Loucy (cell line): ENCODE measurements around the gene C1QC.
A peak's percentile ranks its signal among the peaks of the same experiment; 100 is the strongest.

Source experiments
- H2AFZ ChIP-seq: fragments of 200-600 bp; sonication (generic); 2 replicates; pipeline ENCODE4 v1.6.0; 2016; ENCODE audit warnings: antibody characterized with exemption, mild to moderate bottlenecking, low read length, moderate library complexity
- H3F3A ChIP-seq: fragments of 200-600 bp; 2 replicates; pipeline ENCODE4 v1.6.0; 2016; ENCODE audit warnings: antibody characterized with exemption, low read depth, mild to moderate bottlenecking
- H3K27me3 ChIP-seq: fragments of 200-600 bp; sonication (generic); 2 replicates; pipeline ENCODE4 v1.6.1; 2014; ENCODE audit warnings: low read length, mild to moderate bottlenecking; ENCODE audit not compliant: insufficient read depth, poor library complexity, severe bottlenecking
- H3K36me3 ChIP-seq: fragments of 200-600 bp; sonication (generic); 2 replicates; pipeline ENCODE4 v1.6.1; 2016; ENCODE audit warnings: low read length; ENCODE audit not compliant: insufficient read depth
- H3K4me1 ChIP-seq: fragments of 200-600 bp; sonication (generic); 2 replicates; pipeline ENCODE4 v1.5.1; 2014; ENCODE audit warnings: low read length, mild to moderate bottlenecking; ENCODE audit not compliant: insufficient read depth, poor library complexity, severe bottlenecking
- H3K4me2 ChIP-seq: fragments of 200-600 bp; sonication (generic); 2 replicates; pipeline ENCODE4 v1.6.0; 2014; ENCODE audit warnings: antibody characterized with exemption, low read length, low read depth, mild to moderate bottlenecking; ENCODE audit not compliant: poor library complexity, severe bottlenecking
- H3K4me3 ChIP-seq: fragments of 200-600 bp; sonication (generic); 2 replicates; pipeline ENCODE4 v1.5.1; 2014; ENCODE audit warnings: low read length, mild to moderate bottlenecking, mixed read lengths; ENCODE audit not compliant: poor library complexity, severe bottlenecking
- H3K79me2 ChIP-seq: fragments of 200-600 bp; sonication (generic); 2 replicates; pipeline ENCODE4 v1.6.1; 2014; ENCODE audit warnings: low read length; ENCODE audit not compliant: insufficient read depth
- H3K9ac ChIP-seq: fragments of 200-600 bp; sonication (generic); 2 replicates; pipeline ENCODE4 v1.6.0; 2014; ENCODE audit warnings: mild to moderate bottlenecking, low read depth, low read length, moderate library complexity; ENCODE audit not compliant: poor library complexity, severe bottlenecking
- H3K9me2 ChIP-seq: fragments of 200-600 bp; sonication (generic); replicated peaks from 2 replicates; pipeline ENCODE4 v1.6.1; 2016; ENCODE audit warnings: low read depth, low read length, mixed read lengths
- H3K9me3 ChIP-seq: fragments of 200-600 bp; sonication (generic); 2 replicates; pipeline ENCODE4 v1.6.1; 2014; ENCODE audit warnings: mild to moderate bottlenecking, antibody characterized with exemption, low read length, low read depth; ENCODE audit not compliant: insufficient read depth
- H4K20me1 ChIP-seq: fragments of 200-600 bp; sonication (generic); 2 replicates; pipeline ENCODE4 v1.6.0; 2014; ENCODE audit warnings: antibody characterized with exemption, low read length, mild to moderate bottlenecking; ENCODE audit not compliant: insufficient read depth, poor library complexity, severe bottlenecking
- EZH2phosphoT487 ChIP-seq: fragments of 200-600 bp; IDR thresholded peaks from 2 replicates; pipeline ENCODE4 v1.6.1; 2018; ENCODE audit warnings: antibody characterized with exemption, mild to moderate bottlenecking, moderate library complexity, borderline replicate concordance
- TF ChIP-seq, protein P1 (sequence below): fragments of 200-600 bp; sonication (generic); conservative IDR thresholded peaks from 2 replicates; pipeline ENCODE4 v1.5.1; 2014; ENCODE audit warnings: mild to moderate bottlenecking, antibody characterized with exemption, low read length

The C1QC gene

DNA sequence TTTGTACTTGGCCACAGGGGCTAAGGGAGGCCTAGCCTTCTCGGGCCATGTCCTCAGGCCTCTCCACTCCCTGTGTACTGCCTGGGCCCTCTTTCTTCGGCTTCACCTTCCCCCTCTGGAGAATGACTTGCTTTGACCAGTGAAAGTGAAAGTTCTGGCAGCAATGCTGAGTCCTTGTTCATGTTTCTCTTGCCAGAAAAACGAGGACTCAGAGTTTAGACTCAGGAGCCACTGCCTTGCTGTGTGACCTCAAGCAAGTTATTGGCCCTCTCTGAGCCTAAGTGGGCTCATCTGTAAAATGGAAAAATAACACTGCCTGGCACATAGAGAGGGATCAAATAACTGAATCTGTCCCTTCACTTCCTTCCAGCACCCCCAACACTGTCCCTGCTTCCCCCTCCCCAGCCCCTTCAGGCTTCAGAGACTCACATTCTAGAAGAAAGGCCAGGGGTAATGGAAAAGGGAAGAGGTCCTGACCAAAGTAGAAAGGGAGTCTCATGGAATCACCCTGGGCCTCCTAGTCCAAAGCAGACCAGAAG is 5.5 kb upstream of the C1QC start:
- TF ChIP-seq, protein P1, sequence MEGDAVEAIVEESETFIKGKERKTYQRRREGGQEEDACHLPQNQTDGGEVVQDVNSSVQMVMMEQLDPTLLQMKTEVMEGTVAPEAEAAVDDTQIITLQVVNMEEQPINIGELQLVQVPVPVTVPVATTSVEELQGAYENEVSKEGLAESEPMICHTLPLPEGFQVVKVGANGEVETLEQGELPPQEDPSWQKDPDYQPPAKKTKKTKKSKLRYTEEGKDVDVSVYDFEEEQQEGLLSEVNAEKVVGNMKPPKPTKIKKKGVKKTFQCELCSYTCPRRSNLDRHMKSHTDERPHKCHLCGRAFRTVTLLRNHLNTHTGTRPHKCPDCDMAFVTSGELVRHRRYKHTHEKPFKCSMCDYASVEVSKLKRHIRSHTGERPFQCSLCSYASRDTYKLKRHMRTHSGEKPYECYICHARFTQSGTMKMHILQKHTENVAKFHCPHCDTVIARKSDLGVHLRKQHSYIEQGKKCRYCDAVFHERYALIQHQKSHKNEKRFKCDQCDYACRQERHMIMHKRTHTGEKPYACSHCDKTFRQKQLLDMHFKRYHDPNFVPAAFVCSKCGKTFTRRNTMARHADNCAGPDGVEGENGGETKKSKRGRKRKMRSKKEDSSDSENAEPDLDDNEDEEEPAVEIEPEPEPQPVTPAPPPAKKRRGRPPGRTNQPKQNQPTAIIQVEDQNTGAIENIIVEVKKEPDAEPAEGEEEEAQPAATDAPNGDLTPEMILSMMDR, result no peak
- no peak for TF ChIP-seq EZH2phosphoT487
- no peaks in the 10 kb centered on the region for H3K27me3 ChIP-seq
- no peaks in the 10 kb centered on the region for H3F3A ChIP-seq
- H4K20me1 ChIP-seq, result no peaks in the 10 kb centered on the region
- no peaks in the 10 kb centered on the region for H3K36me3 ChIP-seq
- H3K4me1 ChIP-seq, result no peaks in the 10 kb centered on the region
- H3K9me2 ChIP-seq, result no peaks in the 10 kb centered on the region
- H3K4me3 ChIP-seq, result no peak overlapping the region
- H2AFZ ChIP-seq, result no peak overlapping the region
- H3K9ac ChIP-seq, result no peak overlapping the region
- H3K4me2 ChIP-seq, result no peak overlapping the region
- no peaks in the 10 kb centered on the region for H3K79me2 ChIP-seq
- H3K9me3 ChIP-seq, result no peaks in the 10 kb centered on the region

GRCh38 chr1:22638476-22639234 is 4.8 kb upstream of the C1QC start:
- no peaks in the 10 kb centered on the region for H3K9me3 ChIP-seq
- H3K9me2 ChIP-seq, result no peaks in the 10 kb centered on the region
- no peak overlapping the region for H3K9ac ChIP-seq
- no peaks in the 10 kb centered on the region for H3K36me3 ChIP-seq
- no peaks in the 10 kb centered on the region for H3K4me1 ChIP-seq
- no peaks in the 10 kb centered on the region for H3K27me3 ChIP-seq
- H2AFZ ChIP-seq, result no peak overlapping the region; the same call in 1 of the 2 replicates
- H3K4me2 ChIP-seq, result no peak overlapping the region
- TF ChIP-seq EZH2phosphoT487, result no peak
- TF ChIP-seq, protein P1, result no peak
- H3F3A ChIP-seq, result no peaks in the 10 kb centered on the region
- no peaks in the 10 kb centered on the region for H3K79me2 ChIP-seq
- H3K4me3 ChIP-seq, result no peak overlapping the region
- H4K20me1 ChIP-seq, result no peaks in the 10 kb centered on the region

DNA sequence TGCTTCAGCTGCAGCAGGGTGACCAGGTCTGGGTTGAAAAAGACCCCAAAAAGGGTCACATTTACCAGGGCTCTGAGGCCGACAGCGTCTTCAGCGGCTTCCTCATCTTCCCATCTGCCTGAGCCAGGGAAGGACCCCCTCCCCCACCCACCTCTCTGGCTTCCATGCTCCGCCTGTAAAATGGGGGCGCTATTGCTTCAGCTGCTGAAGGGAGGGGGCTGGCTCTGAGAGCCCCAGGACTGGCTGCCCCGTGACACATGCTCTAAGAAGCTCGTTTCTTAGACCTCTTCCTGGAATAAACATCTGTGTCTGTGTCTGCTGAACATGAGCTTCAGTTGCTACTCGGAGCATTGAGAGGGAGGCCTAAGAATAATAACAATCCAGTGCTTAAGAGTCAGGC is 4.1 kb upstream of the C1QC start:
- no peaks in the 10 kb centered on the region for H3K36me3 ChIP-seq
- H3K4me2 ChIP-seq, result no peak overlapping the region
- H3K9me3 ChIP-seq, result no peaks in the 10 kb centered on the region
- H3K9ac ChIP-seq, result no peak overlapping the region
- TF ChIP-seq, protein P1, result 0 out of 2 replicates have a peak, but pooled peaks have one; percentile 24
- no peak for TF ChIP-seq EZH2phosphoT487
- no peaks in the 10 kb centered on the region for H3K27me3 ChIP-seq
- no peaks in the 10 kb centered on the region for H3K4me1 ChIP-seq
- H3K4me3 ChIP-seq, result no peak overlapping the region
- H2AFZ ChIP-seq, result no peak overlapping the region; the same call in 1 of the 2 replicates
- no peaks in the 10 kb centered on the region for H4K20me1 ChIP-seq
- no peaks in the 10 kb centered on the region for H3K79me2 ChIP-seq
- no peaks in the 10 kb centered on the region for H3K9me2 ChIP-seq
- H3F3A ChIP-seq, result no peaks in the 10 kb centered on the region
